Measurements from ENCODE around the gene GGCT. TPM values are rescaled to one million over a fixed set of nuclear protein-coding genes. Genes with fewer than 3 reads are reported as not detected.
"Not testable (repeated sequence)": the region's sequence is repeated elsewhere in the genome, so short reads cannot be mapped to it uniquely, and the experiment has no call there.

GGCT gene
- polyA plus RNA-seq, 2 of the 4 experiments (the other 2 are of a cell fraction) = 69.7 to 79.6 TPM

- TF ChIP-seq ELK1 (IDR thresholded peaks at IDR 0.05; ENCODE audit: low read depth, low read length) = no peak
Measured at GRCh38 chr7:30487371-30487770, 17.3 kb downstream of the GGCT start (continued).

GRCh38 chr7:30485667-30486066 is 19.0 kb downstream of the GGCT start:
- peak; percentile 33 for TF ChIP-seq MAFK (IDR thresholded peaks at IDR 0.05; ENCODE audit: partially characterized antibody)
- TF ChIP-seq, protein P1, sequence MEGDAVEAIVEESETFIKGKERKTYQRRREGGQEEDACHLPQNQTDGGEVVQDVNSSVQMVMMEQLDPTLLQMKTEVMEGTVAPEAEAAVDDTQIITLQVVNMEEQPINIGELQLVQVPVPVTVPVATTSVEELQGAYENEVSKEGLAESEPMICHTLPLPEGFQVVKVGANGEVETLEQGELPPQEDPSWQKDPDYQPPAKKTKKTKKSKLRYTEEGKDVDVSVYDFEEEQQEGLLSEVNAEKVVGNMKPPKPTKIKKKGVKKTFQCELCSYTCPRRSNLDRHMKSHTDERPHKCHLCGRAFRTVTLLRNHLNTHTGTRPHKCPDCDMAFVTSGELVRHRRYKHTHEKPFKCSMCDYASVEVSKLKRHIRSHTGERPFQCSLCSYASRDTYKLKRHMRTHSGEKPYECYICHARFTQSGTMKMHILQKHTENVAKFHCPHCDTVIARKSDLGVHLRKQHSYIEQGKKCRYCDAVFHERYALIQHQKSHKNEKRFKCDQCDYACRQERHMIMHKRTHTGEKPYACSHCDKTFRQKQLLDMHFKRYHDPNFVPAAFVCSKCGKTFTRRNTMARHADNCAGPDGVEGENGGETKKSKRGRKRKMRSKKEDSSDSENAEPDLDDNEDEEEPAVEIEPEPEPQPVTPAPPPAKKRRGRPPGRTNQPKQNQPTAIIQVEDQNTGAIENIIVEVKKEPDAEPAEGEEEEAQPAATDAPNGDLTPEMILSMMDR (IDR thresholded peaks at IDR 0.05) = no peak
- TF ChIP-seq GATA3 (IDR thresholded peaks at IDR 0.05; ENCODE audit: borderline replicate concordance) = no peak
- no peak for TF ChIP-seq NPAS2 (CRISPR knock-in tag; IDR thresholded peaks at IDR 0.05; ENCODE audit: borderline replicate concordance)

DNA sequence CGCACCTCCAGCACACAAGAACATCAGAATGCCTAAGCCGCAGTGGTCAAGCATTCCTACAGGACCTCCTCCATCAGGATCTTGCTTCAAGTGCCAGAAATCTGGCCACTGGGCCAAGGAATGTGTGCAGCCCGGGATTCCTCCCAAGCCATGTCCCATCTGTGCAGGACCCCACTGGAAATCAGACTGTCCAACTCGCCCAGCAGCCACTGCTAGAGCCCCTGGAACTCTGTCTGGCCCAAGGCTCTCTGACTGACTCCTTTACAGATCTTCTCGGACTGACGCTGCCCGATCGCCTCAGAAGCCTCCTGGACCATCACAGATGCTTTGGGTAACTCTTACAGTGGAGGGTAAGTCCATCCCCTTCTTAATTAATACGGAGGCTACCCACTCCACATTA is 23.2 kb downstream of the GGCT start:
- FAIRE-seq; H3K27ac ChIP-seq; CTCF ChIA-PET; H3K4me2 ChIP-seq; H3K9me3 ChIP-seq; H3K4me3 ChIP-seq; POLR2A ChIA-PET; ATAC-seq; DNase-seq (ENCODE audit: low read depth in 1 of 2, low spot score in 1 of 2): not testable (repeated sequence)
- H3K4me1 ChIP-seq = peaks cover 20% of the 10 kb centered on the region
- WGBS (ENCODE audit: missing lambda C conversion rate) = 88% methylated on average over 9 of the region's 9 CpGs

More at GRCh38 chr7:30485667-30486066, 19.0 kb downstream of the GGCT start:
- Histone ChIP-seq H3K4me3 (no peak overlapping the region), H3K9me3 (peaks cover 3% of the 10 kb centered on the region; the same call in 2 of the 3 replicates), H3K27ac (no peak overlapping the region), H3K4me2 (no peak overlapping the region), H3K4me1 (no peaks in the 10 kb centered on the region)
- ChIA-PET POLR2A (no interaction called here), CTCF (no interaction called here)
- FAIRE-seq = no peak
- 94% methylated on average over 1 of the region's 1 CpG for WGBS (ENCODE audit: missing lambda C conversion rate)
- ATAC-seq = no peak
- no peak for DNase-seq (ENCODE audit: low read depth in 1 of 2, low spot score in 1 of 2)

DNA sequence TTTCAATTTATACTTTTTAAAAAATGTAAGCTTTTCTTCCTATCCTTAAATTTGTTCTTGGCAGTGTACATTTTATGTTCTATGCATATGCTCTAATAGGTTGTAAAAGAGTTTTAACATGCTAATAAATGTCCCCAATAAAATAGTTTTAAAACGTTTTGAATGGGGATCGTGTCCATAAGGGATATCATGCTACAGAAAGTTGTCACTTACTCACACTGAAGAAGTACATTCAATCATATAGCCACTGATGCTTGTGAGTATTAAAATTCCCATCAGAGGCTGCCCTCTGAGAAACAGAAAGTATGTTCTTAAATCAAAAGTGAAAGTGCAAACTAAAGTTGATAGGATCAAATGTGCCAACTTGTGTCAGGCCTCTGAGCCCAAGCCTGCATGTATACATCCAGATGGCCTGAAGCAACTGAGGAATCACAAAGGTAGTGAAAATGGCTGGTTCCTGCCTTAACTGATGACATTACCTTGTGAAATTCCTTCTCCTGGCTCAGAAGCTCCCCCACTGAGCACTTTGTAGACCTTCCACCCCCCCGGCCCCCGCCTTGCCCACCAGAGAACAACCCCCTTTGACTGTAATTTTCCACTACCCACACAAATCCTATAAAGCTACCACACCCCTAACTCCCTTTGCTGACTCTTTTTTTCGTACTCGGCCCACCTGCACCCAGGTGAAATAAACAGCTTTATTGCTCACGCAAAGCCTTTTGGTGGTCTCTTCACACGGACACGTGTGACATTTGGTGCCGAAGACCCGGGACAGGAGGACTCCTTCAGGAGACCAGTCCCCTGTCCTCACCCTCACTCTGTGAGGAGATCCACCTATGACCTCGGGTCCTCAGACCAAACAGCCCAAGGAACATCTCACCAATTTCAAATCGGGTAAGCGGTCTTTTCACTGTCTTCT is 25.2 kb downstream of the GGCT start:
- H3K4me3 ChIP-seq = peak overlapping the region; percentile 67
- no peak for ATAC-seq
- ChIA-PET POLR2A (interaction anchor here (0.5 to 2.4 kb wide), 5 partner anchors 10 to 72 kb away, joined by 3 to 33 read pairs (median 8); no protein-coding TSS in a partner anchor), CTCF (interaction anchor here (0.7 to 2.6 kb wide), 7 partner anchors 10 to 203 kb away, joined by 3 to 8 read pairs (median 5); no protein-coding TSS in a partner anchor)
- FAIRE-seq = no peak
- TF ChIP-seq SMC3 (IDR thresholded peaks at IDR 0.05) (no peak), TFCP2L1 (CRISPR knock-in tag; IDR thresholded peaks at IDR 0.05) (0 out of 2 replicates have a peak, but pooled peaks have one; percentile 21), POLR2AphosphoS2 (conservative IDR thresholded peaks at IDR 0.05; ENCODE audit: low read length) (no peak), ZSCAN20 (CRISPR knock-in tag; IDR thresholded peaks at IDR 0.05) (no peak)
- TF ChIP-seq, protein P2, sequence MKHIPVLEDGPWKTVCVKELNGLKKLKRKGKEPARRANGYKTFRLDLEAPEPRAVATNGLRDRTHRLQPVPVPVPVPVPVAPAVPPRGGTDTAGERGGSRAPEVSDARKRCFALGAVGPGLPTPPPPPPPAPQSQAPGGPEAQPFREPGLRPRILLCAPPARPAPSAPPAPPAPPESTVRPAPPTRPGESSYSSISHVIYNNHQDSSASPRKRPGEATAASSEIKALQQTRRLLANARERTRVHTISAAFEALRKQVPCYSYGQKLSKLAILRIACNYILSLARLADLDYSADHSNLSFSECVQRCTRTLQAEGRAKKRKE (CRISPR knock-in tag; IDR thresholded peaks at IDR 0.05; ENCODE audit: low read depth) = no peak
- 82% methylated on average over 12 of the region's 14 CpGs for WGBS (ENCODE audit: missing lambda C conversion rate)
- peak overlapping the region; percentile 92 to 97 for H3K27ac ChIP-seq
- DNase-seq (ENCODE audit: low read depth in 1 of 2, low spot score in 1 of 2) = no peak
- H3K4me1 ChIP-seq = peaks cover 20% of the 10 kb centered on the region
- peak overlapping the region; percentile 92 for H3K4me2 ChIP-seq
- no peaks in the 10 kb centered on the region for H3K9me3 ChIP-seq

All from A549 (cell line).